Coronary artery (tissue), 2 donors: ENCODE data around the gene MIDN.
A peak's percentile ranks its signal among the peaks of the same experiment; 100 is the strongest.

Experiments
- DNase-seq: peaks from one replicate; pipeline ENCODE4 v3.0.0-alpha.2; 2017; ENCODE audit warnings: low spot score
- H3K27ac ChIP-seq, 2 donors: fragments of 200-600 bp; sonication (generic); one replicate each; pipeline ENCODE4 v1.5.1; 2016 to 2019
- H3K4me3 ChIP-seq: fragments of 200-600 bp; sonication (generic); 2 replicates; pipeline ENCODE4 v1.5.1; 2016; ENCODE audit warnings: mild to moderate bottlenecking, moderate library complexity
- CTCF ChIP-seq: fragments of 200-600 bp; sonication (generic); IDR thresholded peaks from one replicate; pipeline ENCODE4 v1.5.1; 2019; ENCODE audit warnings: antibody characterized with exemption

The MIDN gene

GRCh38 chr19:1267477-1268225, 19.3 kb downstream of the MIDN start:
- Histone ChIP-seq H3K27ac (no peak overlapping the region), H3K4me3 (peak overlapping the region; percentile 73)
- DNase-seq = peak; percentile 85
- TF ChIP-seq CTCF = no peak

- H3K27ac ChIP-seq = peak overlapping the region; percentile 99 to 100
- peak overlapping the region; percentile 92 for H3K4me3 ChIP-seq
- TF ChIP-seq CTCF = no peak
- DNase-seq = peak; percentile 85
These were observed 20.1 kb downstream of the MIDN start for GRCh38 chr19:1268226-1269064.

GRCh38 chr19:1269065-1269477, 20.7 kb downstream of the MIDN start, which contains the start of gene CIRBP:
Gene CIRBP (plus strand): TSS chr19:1269332. CDS start chr19:1270934, 1,602 bp downstream.
- peak; percentile 100 for DNase-seq
- Histone ChIP-seq H3K27ac (peak within 1 kb of the TSS; percentile 99 to 100), H3K4me3 (peak within 1 kb of the TSS; percentile 92)
- TF ChIP-seq CTCF = no peak

- Histone ChIP-seq H3K27ac (peak overlapping the region; percentile 99 to 100), H3K4me3 (peak overlapping the region; percentile 92)
- peak; percentile 94 for DNase-seq
- no peak for TF ChIP-seq CTCF
These were observed 21.3 kb downstream of the MIDN start for GRCh38 chr19:1269478-1270212.

GRCh38 chr19:1270213-1270853, 21.9 kb downstream of the MIDN start:
- Histone ChIP-seq H3K27ac (peak overlapping the region; percentile 99 to 100), H3K4me3 (peak overlapping the region; percentile 92)
- TF ChIP-seq CTCF = no peak
- no peak for DNase-seq

- TF ChIP-seq CTCF = no peak
- Histone ChIP-seq H3K4me3 (peak overlapping the region; percentile 92), H3K27ac (peak overlapping the region; percentile 99 to 100)
- DNase-seq = no peak
These were observed 22.6 kb downstream of the MIDN start for GRCh38 chr19:1270854-1271527.
